NCI-H1092 (cell line): ENCODE results near the gene MRPL55.

Source experiments
- DNase-seq: peaks from one replicate; lab custom pipeline; 2025; lab: John Stamatoyannopoulos, UW

MRPL55 gene

GRCh38 chr1:228068359-228068758, 40.7 kb downstream of the MRPL55 start:
- DNase-seq = no peak

DNA sequence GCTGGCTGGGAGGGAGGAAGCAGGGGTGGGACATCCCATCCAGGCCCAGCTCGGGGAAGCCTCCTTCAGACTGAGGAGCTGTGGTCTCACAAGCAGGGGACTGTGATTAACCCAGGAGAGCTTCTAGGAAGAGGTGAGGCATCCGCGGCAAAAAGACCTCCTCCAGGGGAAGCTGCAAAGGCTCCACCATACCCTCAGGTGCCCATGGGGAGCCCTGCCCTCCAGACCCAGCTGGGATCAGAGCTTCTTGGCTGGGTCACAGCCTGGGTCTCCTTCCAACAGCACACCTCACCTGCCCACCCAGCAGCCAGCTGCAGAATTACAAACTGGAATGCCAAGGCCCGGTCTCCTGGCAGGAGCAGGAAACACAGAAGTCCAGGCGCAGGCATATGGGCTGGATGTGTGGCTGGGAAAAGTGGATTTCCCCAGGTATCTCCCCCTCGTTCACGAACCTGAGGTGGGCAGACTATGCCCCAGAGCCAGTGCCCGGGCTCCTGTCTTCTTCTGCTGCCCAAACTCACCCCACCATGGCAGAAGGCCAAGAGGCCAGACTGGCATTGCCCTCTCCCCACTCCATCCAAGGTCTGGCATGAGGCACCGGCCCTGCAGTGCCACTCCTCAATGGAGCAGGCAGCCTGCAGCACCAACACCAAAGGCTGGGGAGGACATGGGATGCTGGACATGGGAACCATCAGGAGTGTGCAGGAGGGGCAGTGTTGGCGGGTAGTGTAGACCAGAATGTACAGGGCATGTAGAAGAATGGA, 42.0 kb downstream of the MRPL55 start:
- DNase-seq = no peak

GRCh38 chr1:228066416-228066815, 42.7 kb downstream of the MRPL55 start:
- DNase-seq = no peak

DNA sequence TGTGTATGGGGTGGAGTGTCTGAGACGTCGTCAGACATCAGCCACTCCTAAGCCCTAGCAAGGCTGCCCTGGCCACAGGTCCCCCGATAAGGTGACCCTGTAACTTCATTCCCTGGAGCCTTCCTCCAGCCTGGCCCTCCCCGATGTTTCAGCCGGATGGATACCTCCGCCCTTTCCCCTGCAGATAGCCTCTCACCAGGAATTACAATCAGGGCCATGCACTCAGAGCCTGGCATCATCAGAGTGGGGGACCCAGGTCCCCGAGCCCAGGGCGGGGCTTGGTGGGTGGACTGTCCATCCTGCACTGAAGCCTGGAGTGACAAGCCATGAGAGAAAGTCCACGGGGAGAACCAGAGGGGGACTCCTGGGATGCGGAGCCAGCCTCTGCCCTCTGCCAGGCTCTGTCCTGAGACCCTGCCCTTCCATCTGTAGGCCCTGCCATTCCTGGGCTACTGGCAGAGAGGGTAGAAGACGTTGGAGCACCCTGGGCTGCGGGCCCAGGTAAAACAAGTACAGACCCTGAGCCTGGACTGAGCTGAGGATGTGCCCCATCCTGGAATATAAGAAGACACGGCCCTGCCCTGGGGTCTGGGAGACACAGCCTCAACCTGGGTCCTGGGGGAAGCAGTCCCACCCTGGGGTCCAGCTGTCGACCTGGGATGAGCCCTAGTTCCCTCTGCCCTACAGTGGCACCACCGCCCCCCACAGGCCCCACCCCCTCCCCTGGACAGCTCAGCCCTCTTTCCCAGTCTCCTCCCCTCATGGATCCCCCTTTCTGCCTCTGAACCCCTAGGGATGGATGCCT, 43.4 kb downstream of the MRPL55 start:
- no peak for DNase-seq

- DNase-seq = no peak
These were observed 44.2 kb downstream of the MRPL55 start for GRCh38 chr1:228064741-228065542.

GRCh38 chr1:228064296-228064695, 44.8 kb downstream of the MRPL55 start:
- DNase-seq = no peak

- DNase-seq = no peak
These were observed 45.6 kb downstream of the MRPL55 start for GRCh38 chr1:228063251-228064191.

DNA sequence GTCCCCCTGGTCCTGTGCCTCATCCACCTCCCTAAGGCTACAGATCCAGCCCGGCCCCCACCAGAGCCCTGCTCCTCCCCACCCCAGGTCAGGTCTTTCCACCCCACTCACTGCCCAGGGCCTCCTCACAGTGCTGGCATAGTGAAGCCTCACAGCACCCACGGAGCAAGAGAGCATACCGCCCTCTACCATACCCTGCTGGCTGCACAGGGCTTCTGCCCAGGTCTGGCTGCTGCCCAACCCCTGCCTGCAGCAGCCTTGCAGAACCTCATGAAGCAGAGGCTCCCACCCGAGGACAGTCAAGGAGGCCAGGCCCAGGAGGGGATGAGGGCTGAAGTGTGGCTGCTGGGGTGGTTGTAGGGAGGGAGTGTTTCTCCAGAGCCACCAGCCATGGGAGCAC, 46.3 kb downstream of the MRPL55 start:
- DNase-seq = no peak

GRCh38 chr1:228062085-228062791, 46.9 kb downstream of the MRPL55 start:
- DNase-seq = no peak

DNA sequence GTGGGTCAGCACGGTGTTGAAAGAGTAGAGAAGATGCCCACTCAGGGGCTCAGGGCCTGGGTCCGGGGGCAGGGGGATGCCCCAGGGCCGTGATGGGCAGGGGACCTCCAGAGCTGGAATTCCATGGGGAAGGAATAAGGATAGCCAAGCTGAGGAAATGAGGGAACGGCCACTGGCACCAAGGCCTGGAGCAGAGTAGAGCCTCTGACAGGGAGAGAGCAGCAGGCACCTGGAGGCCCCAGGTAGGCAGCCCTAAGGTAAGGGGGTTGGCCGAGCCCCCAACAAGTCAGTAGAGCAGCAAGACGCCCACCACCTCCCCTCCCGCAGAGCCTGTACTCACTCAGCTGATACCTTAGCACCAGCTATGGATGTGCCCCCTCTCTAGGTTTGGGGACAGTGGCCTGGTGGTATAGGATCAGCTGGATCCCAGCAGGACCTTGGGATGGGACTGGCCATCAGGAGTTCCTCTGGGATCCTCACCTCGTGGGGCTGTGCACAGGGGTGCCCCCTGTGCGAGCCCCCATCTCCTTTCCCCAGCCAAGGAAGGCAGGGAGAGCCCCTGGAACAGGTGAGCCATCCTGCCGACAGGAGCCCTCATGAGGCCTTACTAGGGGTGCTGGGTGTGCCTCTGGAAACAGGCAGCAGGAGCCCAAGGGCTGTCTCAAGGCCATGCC, 47.6 kb downstream of the MRPL55 start:
- no peak for DNase-seq

- no peak for DNase-seq
These were observed 48.5 kb downstream of the MRPL55 start for GRCh38 chr1:228060458-228061190.

DNA sequence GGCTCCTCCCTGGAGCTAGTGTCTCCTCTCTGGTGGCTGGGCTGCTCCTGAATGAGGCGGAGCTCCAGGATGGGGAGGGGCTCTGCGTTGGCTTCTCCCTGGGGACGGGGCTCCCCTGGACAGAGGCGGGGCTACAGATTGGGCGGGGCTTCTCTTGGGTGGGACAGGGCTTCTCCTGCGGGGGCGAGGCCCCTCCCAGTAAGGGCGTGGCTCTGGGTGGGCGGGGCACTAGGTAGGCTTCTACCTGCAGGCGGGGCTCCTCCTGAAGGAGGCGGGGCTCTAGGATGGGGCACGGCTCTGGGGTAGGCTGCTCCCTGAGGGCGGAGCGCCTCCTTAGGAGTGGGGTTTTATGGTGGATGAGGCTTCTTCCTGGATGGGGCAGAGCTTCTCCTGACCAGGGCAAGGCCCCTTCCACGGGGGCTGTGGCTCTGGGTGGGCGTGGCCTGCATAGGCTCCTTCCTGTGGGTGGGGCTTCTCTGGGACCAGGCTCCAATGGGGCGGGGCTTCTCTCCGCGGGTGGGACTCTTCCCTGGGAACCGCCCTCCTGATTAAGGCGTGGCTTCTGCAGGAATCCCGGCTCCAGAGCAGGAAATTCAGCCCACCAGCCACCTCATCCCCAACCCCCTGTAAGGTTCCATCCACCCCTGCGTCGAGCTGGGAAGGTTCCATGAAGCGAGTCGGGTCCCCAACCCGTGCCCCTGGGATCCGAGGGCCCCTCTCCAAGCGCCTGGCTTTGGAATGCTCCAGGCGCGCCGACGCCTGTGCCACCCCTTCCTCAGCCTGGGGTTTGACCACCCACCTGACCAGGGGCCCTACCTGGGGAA, 49.3 kb downstream of the MRPL55 start:
- no peak for DNase-seq

GRCh38 chr1:228058949-228059633, 50.0 kb downstream of the MRPL55 start:
- no peak for DNase-seq

DNA sequence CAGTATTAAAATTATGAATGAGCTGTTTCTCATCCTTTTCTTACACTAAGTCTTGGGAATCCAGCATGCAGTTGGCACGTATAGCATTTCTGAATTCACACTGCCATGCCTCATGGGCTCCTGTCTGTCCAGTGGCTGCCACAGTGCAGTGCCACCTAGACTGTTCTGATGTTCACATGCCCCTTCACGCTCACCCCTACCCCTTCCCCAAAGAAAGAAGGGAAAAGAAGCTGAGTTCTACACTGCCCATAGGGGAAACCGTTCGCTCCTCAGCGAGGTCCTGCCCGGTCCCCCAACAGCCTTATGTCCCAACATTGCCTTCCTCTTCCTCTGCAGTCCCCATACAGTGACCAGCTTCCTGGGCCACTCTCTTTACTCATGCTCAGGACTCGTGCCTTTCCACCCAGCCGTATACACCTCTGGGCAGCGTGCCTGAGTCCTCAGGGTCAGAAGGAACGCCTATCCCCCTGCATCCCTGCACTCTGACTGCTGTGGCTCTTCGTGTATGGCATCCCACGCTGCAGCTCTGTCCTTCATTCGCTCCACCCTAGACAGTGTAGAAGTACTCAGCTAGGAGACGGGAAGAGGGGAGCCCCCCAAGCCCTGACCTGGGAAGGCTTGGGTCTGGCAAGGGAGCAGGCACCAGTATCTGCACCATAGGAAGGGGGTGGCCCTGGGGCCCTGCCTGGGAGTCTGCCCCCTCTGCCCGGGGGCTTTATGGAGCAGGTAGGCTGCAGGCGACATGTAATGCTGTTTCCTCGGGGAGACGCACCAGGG, 50.7 kb downstream of the MRPL55 start:
- no peak for DNase-seq
